ENCODE results near the gene CGGBP1.

Gene CGGBP1

GRCh38 chr3:88058581-88059379 is at the start of gene CGGBP1, which contains the start of gene ZNF654:
Gene CGGBP1 (minus strand): TSS chr3:88059005. CDS start chr3:88055976, 3,029 bp downstream.
Gene ZNF654 (plus strand): TSS chr3:88059255. CDS start chr3:88059320, 65 bp downstream.
- DNase-seq, result peak; percentile 97

GRCh38 chr3:88105325-88105724 is 46.5 kb upstream of the CGGBP1 start:
- no peak for DNase-seq

GRCh38 chr3:88101142-88101541 is 42.3 kb upstream of the CGGBP1 start:
- no peak for DNase-seq

GRCh38 chr3:88093266-88093665 is 34.5 kb upstream of the CGGBP1 start:
- DNase-seq, result no peak

- no peak for DNase-seq
These were observed 33.5 kb upstream of the CGGBP1 start for GRCh38 chr3:88092270-88092669.

GRCh38 chr3:88090681-88091080 is 31.9 kb upstream of the CGGBP1 start:
- DNase-seq, result no peak

GRCh38 chr3:88084097-88084501 is 25.3 kb upstream of the CGGBP1 start:
- DNase-seq, result no peak

- DNase-seq, result no peak
These were observed 24.0 kb upstream of the CGGBP1 start for GRCh38 chr3:88082854-88083253.

GRCh38 chr3:88078932-88079331 is 20.1 kb upstream of the CGGBP1 start:
- no peak for DNase-seq

GRCh38 chr3:88076712-88077111 is 17.9 kb upstream of the CGGBP1 start:
- DNase-seq, result no peak

- DNase-seq, result no peak
These were observed 16.7 kb upstream of the CGGBP1 start for GRCh38 chr3:88075497-88075896.

GRCh38 chr3:88075072-88075471 is 16.3 kb upstream of the CGGBP1 start:
- DNase-seq, result no peak

- peak; percentile 43 for DNase-seq
These were observed 2.9 kb upstream of the CGGBP1 start for GRCh38 chr3:88061746-88062145.

- DNase-seq, result no peak
These were observed 770 bp upstream of the CGGBP1 start for GRCh38 chr3:88059380-88060170.

GRCh38 chr3:88058306-88058580 is 562 bp downstream of the CGGBP1 start:
- no peak for DNase-seq

GRCh38 chr3:88057630-88058305 is 1.0 kb downstream of the CGGBP1 start:
- no peak for DNase-seq

GRCh38 chr3:88046766-88047165 is 12.0 kb downstream of the CGGBP1 start:
- DNase-seq, result no peak

GRCh38 chr3:88044411-88044810 is 14.4 kb downstream of the CGGBP1 start:
- no peak for DNase-seq

- no peak for DNase-seq
These were observed 17.8 kb downstream of the CGGBP1 start for GRCh38 chr3:88041005-88041404.

GRCh38 chr3:88040529-88040928 is 18.3 kb downstream of the CGGBP1 start:
- no peak for DNase-seq

- no peak for DNase-seq
These were observed 20.2 kb downstream of the CGGBP1 start for GRCh38 chr3:88038566-88038965.

GRCh38 chr3:88036221-88036620 is 22.6 kb downstream of the CGGBP1 start:
- no peak for DNase-seq

GRCh38 chr3:88034491-88035275 is 24.1 kb downstream of the CGGBP1 start:
- DNase-seq, result no peak

Data from GF-D8 (cell line).